Esophagus muscularis mucosa (tissue), 3 donors: ENCODE measurements around the gene LIMS3.
"Not testable (repeated sequence)": the region's sequence is repeated elsewhere in the genome, so short reads cannot be mapped to it uniquely, and the experiment has no call there.

Source experiments
- CTCF ChIP-seq, 3 experiments: fragments of 200-600 bp in 2 of 3; fragments of 450-650 bp in 1 of 3; sonication (generic) in 2 of 3; IDR thresholded peaks; one replicate each; pipeline ENCODE4 v1.5.1; 2017 to 2019; ENCODE audit warnings: antibody characterized with exemption in 3 of 3, mild to moderate bottlenecking in 2 of 3, moderate library complexity in 1 of 3
- POLR2A ChIP-seq: fragments of 450-650 bp; IDR thresholded peaks from one replicate; pipeline ENCODE4 v1.6.1; 2017; ENCODE audit warnings: antibody characterized with exemption, moderate library complexity, mild to moderate bottlenecking, low read depth
- POLR2AphosphoS5 ChIP-seq, 2 donors: sonication (generic); formaldehyde crosslinking; IDR thresholded peaks; one replicate each; pipeline ENCODE4 v1.6.1; 2017; ENCODE audit warnings: antibody characterized with exemption in 2 of 2

GRCh38 chr2:109896212-109896611, 2.3 kb upstream of the LIMS3 start:
- TF ChIP-seq CTCF (IDR thresholded peaks at IDR 0.05); POLR2AphosphoS5 (IDR thresholded peaks at IDR 0.05); POLR2A: not testable (repeated sequence)
